Liver (tissue), 9 donors: ENCODE results near the gene UBE2F. TPM values are rescaled to one million over a fixed set of nuclear protein-coding genes. Genes with fewer than 3 reads are reported as not detected.

Experiments
- DNase-seq: peaks from one replicate; pipeline ENCODE4 v3.0.0-alpha.2; 2017; ENCODE audit warnings: low spot score
- H3K27ac ChIP-seq, 2 donors: one replicate each; pipeline ENCODE4 v1.7.0; 2013; ENCODE audit warnings: inconsistent platforms in 2 of 2, low read length in 2 of 2, control low read depth in 1 of 2, low read depth in 1 of 2, mild to moderate bottlenecking in 1 of 2
- H3K27me3 ChIP-seq, 4 donors: one replicate each; pipeline versions ENCODE4 v1.6.1 to v1.7.0; 2013; ENCODE audit warnings: low read length in 3 of 4, inconsistent platforms in 1 of 4, mild to moderate bottlenecking in 1 of 4, moderate library complexity in 1 of 4; ENCODE audit not compliant: control insufficient read depth in 4 of 4, insufficient read depth in 4 of 4
- H3K36me3 ChIP-seq, 4 donors: one replicate each; pipeline versions ENCODE4 v1.6.1 to v1.7.0; 2013; ENCODE audit warnings: low read length in 3 of 4, mild to moderate bottlenecking in 3 of 4, low read depth in 1 of 4, moderate library complexity in 1 of 4; ENCODE audit not compliant: control insufficient read depth in 4 of 4, insufficient read depth in 3 of 4
- H3K4me1 ChIP-seq, 4 donors: one replicate each; pipeline versions ENCODE4 v1.6.1 to v1.7.0; 2013; ENCODE audit warnings: low read length in 3 of 4, mild to moderate bottlenecking in 3 of 4, moderate library complexity in 1 of 4; ENCODE audit not compliant: control insufficient read depth in 4 of 4, insufficient read depth in 4 of 4
- H3K4me3 ChIP-seq, 3 donors: one replicate each; pipeline versions ENCODE4 v1.6.1 to v1.7.0; 2013; ENCODE audit warnings: low read length in 3 of 3, control low read depth in 1 of 3, low read depth in 1 of 3, mild to moderate bottlenecking in 1 of 3
- H3K9ac ChIP-seq, 2 donors: one replicate each; pipeline ENCODE4 v1.7.0; 2013; ENCODE audit warnings: low read length in 2 of 2, mild to moderate bottlenecking in 2 of 2, moderate library complexity in 2 of 2, control low read depth in 1 of 2, low read depth in 1 of 2
- H3K9me3 ChIP-seq, 4 donors: one replicate each; pipeline versions ENCODE4 v1.6.1 to v1.7.0; 2013; ENCODE audit warnings: low read length in 3 of 4; ENCODE audit not compliant: control insufficient read depth in 4 of 4
- EGR1 ChIP-seq, 2 donors: IDR thresholded peaks; 2 replicates each; pipeline ENCODE4 v1.6.1; 2016 to 2018; ENCODE audit warnings: antibody characterized with exemption in 2 of 2, low read depth in 2 of 2
- FOXA1 ChIP-seq: IDR thresholded peaks from 2 replicates; pipeline ENCODE4 v1.6.1; 2016; ENCODE audit warnings: antibody characterized with exemption
- FOXA2 ChIP-seq: IDR thresholded peaks from 2 replicates; pipeline ENCODE4 v1.6.1; 2016; ENCODE audit warnings: antibody characterized with exemption
- GABPA ChIP-seq, 2 donors: IDR thresholded peaks in 1 of 2; conservative IDR thresholded peaks in 1 of 2; 2 replicates each; pipeline ENCODE4 v1.6.1; 2016; ENCODE audit warnings: antibody characterized with exemption in 2 of 2, mild to moderate bottlenecking in 1 of 2, moderate library complexity in 1 of 2
- HNF4A ChIP-seq, 2 donors: conservative IDR thresholded peaks; 2 replicates each; pipeline ENCODE4 v1.6.1; 2016; ENCODE audit warnings: antibody characterized with exemption in 2 of 2, mild to moderate bottlenecking in 2 of 2
- HNF4G ChIP-seq: IDR thresholded peaks from 2 replicates; pipeline ENCODE4 v1.6.1; 2016; ENCODE audit warnings: antibody characterized with exemption
- JUND ChIP-seq, 2 donors: IDR thresholded peaks; 2 replicates each; pipeline ENCODE4 v1.6.1; 2016; ENCODE audit warnings: antibody characterized with exemption in 2 of 2
- NR2F2 ChIP-seq: IDR thresholded peaks from 2 replicates; pipeline ENCODE4 v1.6.1; 2016; ENCODE audit warnings: antibody characterized with exemption
- RAD21 ChIP-seq, 2 donors: IDR thresholded peaks; 2 replicates each; pipeline ENCODE4 v1.6.1; 2016; ENCODE audit warnings: antibody characterized with exemption in 2 of 2, mild to moderate bottlenecking in 2 of 2
- RXRA ChIP-seq, 2 donors: IDR thresholded peaks; 2 replicates each; pipeline ENCODE4 v1.6.1; 2017 to 2018; ENCODE audit warnings: antibody characterized with exemption in 2 of 2, mild to moderate bottlenecking in 1 of 2
- SP1 ChIP-seq: IDR thresholded peaks from 2 replicates; pipeline ENCODE4 v1.6.1; 2018; ENCODE audit warnings: antibody characterized with exemption, mild to moderate bottlenecking
- TAF1 ChIP-seq: conservative IDR thresholded peaks from 2 replicates; pipeline ENCODE4 v1.6.1; 2016; ENCODE audit warnings: antibody characterized with exemption, mild to moderate bottlenecking
- YY1 ChIP-seq: IDR thresholded peaks from 2 replicates; pipeline ENCODE4 v1.6.1; 2016; ENCODE audit warnings: antibody characterized with exemption, mild to moderate bottlenecking
- WGBS: extraction: QIAGEN DNeasy Blood & Tissue Kit; methylation state at CpG from one replicate; pipeline ENCODE4 v1.1.7; 2013; 5-methylcytosine and 5-hydroxymethylcytosine counted together
- polyA plus RNA-seq, 2 donors: library from polyadenylated mRNA; stranded (reverse) in 1 of 2; unstranded in 1 of 2; fragments of 200-250 nt in 1 of 2; fragments of >200 nt in 1 of 2; fragmentation: Nextera tagmentation in 1 of 2; extraction: Ambion mirVana in 1 of 2; gene quantifications; one replicate each; pipeline versions ENCODE4 v1.2.1 to v1.2.3, GENCODE V29; 2013 to 2015
- total RNA-seq, 2 donors: library from RNA; depleted of rRNA; stranded (reverse); fragments of >200 nt; gene quantifications; one replicate each; pipeline ENCODE4 v1.2.3, GENCODE V29; 2014
- TF ChIP-seq, protein P1 (sequence below): IDR thresholded peaks from 2 replicates; pipeline ENCODE4 v1.6.1; 2016; ENCODE audit warnings: antibody characterized with exemption
- TF ChIP-seq, protein P2 (sequence below): IDR thresholded peaks from 2 replicates; pipeline ENCODE4 v1.6.1; 2016; ENCODE audit warnings: antibody characterized with exemption
- TF ChIP-seq, protein P3 (sequence below): IDR thresholded peaks from 2 replicates; pipeline ENCODE4 v1.6.1; 2016; ENCODE audit warnings: antibody characterized with exemption
- TF ChIP-seq, protein P4 (sequence below): IDR thresholded peaks from 2 replicates; pipeline ENCODE4 v1.6.1; 2016; ENCODE audit warnings: antibody characterized with exemption, mild to moderate bottlenecking
- TF ChIP-seq, protein P5 (sequence below): fragments of 150-350 bp; IDR thresholded peaks from 2 replicates; pipeline ENCODE4 v1.5.1; 2017; ENCODE audit warnings: improper control_type of control experiment, low read depth, low read length; ENCODE audit not compliant: missing input control
- donor health status: healthy.
- donor health status: healthy.
- donor health status: healthy.
- donor health status: healthy.
- donor health status: healthy.

The UBE2F gene
- total and polyA plus RNA-seq, 4 donors, result 30.5 to 55.3 (median 32.1) TPM

DNA sequence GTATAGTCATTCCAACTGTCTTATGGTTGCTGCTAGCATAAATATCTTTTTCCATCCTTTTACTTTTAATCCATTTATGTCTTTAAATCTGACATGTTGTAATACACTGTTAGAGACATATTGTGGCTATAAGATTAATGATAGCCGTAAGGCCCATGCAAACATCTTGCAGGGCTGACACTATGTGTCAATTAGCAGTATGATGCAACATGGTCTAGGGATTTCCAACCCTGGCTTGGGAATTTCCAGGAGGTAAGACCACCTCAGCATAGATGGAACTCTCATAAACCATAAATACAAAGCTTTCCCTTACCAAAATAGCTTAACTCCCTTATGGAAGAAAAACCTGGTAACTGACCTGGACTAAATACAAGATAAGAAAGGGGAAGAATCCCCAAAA lies 110.5 kb downstream of the UBE2F start:
- Histone ChIP-seq H3K36me3 (peaks cover 6 to 27% (median 19%) of the 10 kb centered on the region in 4 donors), H3K9me3 (peaks cover 0 to 7% (median 3%) of the 10 kb centered on the region in 4 donors), H3K4me3 (no peak overlapping the region), H3K27ac (peak overlapping the region; percentile 3 to 9), H3K27me3 (no peaks in the 10 kb centered on the region), H3K4me1 (peaks cover 0 to 31% (median 10%) of the 10 kb centered on the region in 4 donors), H3K9ac (no peak overlapping the region)
- peak in 1 of 2 donors; percentile 9 for TF ChIP-seq HNF4A (conservative IDR thresholded peaks at IDR 0.05)
- no peak for TF ChIP-seq RAD21 (IDR thresholded peaks at IDR 0.05)
- WGBS, result 56% methylated on average over 1 of the region's 1 CpG
- no peak for DNase-seq

DNA sequence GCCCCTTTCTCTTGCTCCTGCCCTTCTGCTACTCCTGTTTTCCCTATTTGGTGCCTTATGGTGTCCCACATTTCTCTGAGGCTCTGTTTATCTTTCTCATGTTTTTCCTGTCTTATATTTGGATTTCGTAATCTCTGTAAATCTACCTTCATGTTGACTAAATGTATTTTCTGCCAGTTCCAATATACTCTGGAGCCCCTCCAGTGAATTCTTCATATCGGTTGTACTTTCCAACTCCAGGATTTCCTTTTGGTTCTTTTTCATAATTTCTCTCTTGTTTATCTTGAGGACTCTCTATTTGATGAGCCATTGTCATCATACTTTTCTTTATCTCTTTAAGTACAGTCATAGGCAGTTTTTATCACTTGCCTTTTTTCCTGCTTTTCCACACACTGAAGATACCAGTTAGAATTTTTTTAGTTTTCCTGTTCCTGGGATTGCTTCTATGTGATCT lies 113.1 kb downstream of the UBE2F start:
- no peaks in the 10 kb centered on the region for H3K27me3 ChIP-seq
- H3K9me3 ChIP-seq, result peaks cover 0 to 5% (median 0%) of the 10 kb centered on the region in 4 donors
- TF ChIP-seq HNF4G (no peak), SP1 (peak; percentile 68), HNF4A (conservative IDR thresholded peaks at IDR 0.05) (peak; percentile 78), RXRA (IDR thresholded peaks at IDR 0.05) (peak; percentile 60 to 80), FOXA1 (peak; percentile 94), TAF1 (no peak), RAD21 (IDR thresholded peaks at IDR 0.05) (peak; percentile 52 to 54), FOXA2 (peak; percentile 98), JUND (IDR thresholded peaks at IDR 0.05) (peak; percentile 61 to 68), YY1 (peak; percentile 91), EGR1 (IDR thresholded peaks at IDR 0.05; ENCODE audit: low read depth in 2 of 2) (peak in 1 of 2 donors; percentile 85), GABPA (IDR thresholded peaks at IDR 0.05 in 1 of 2, conservative IDR thresholded peaks at IDR 0.05 in 1 of 2) (peak; percentile 12 to 50), NR2F2 (no peak)
- TF ChIP-seq, protein P1, sequence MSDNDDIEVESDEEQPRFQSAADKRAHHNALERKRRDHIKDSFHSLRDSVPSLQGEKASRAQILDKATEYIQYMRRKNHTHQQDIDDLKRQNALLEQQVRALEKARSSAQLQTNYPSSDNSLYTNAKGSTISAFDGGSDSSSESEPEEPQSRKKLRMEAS, result peak; percentile 84
- TF ChIP-seq, protein P2, sequence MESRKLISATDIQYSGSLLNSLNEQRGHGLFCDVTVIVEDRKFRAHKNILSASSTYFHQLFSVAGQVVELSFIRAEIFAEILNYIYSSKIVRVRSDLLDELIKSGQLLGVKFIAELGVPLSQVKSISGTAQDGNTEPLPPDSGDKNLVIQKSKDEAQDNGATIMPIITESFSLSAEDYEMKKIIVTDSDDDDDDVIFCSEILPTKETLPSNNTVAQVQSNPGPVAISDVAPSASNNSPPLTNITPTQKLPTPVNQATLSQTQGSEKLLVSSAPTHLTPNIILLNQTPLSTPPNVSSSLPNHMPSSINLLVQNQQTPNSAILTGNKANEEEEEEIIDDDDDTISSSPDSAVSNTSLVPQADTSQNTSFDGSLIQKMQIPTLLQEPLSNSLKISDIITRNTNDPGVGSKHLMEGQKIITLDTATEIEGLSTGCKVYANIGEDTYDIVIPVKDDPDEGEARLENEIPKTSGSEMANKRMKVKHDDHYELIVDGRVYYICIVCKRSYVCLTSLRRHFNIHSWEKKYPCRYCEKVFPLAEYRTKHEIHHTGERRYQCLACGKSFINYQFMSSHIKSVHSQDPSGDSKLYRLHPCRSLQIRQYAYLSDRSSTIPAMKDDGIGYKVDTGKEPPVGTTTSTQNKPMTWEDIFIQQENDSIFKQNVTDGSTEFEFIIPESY, result peak; percentile 69
- TF ChIP-seq, protein P3, sequence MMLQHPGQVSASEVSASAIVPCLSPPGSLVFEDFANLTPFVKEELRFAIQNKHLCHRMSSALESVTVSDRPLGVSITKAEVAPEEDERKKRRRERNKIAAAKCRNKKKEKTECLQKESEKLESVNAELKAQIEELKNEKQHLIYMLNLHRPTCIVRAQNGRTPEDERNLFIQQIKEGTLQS, result peak; percentile 24
- TF ChIP-seq, protein P4, sequence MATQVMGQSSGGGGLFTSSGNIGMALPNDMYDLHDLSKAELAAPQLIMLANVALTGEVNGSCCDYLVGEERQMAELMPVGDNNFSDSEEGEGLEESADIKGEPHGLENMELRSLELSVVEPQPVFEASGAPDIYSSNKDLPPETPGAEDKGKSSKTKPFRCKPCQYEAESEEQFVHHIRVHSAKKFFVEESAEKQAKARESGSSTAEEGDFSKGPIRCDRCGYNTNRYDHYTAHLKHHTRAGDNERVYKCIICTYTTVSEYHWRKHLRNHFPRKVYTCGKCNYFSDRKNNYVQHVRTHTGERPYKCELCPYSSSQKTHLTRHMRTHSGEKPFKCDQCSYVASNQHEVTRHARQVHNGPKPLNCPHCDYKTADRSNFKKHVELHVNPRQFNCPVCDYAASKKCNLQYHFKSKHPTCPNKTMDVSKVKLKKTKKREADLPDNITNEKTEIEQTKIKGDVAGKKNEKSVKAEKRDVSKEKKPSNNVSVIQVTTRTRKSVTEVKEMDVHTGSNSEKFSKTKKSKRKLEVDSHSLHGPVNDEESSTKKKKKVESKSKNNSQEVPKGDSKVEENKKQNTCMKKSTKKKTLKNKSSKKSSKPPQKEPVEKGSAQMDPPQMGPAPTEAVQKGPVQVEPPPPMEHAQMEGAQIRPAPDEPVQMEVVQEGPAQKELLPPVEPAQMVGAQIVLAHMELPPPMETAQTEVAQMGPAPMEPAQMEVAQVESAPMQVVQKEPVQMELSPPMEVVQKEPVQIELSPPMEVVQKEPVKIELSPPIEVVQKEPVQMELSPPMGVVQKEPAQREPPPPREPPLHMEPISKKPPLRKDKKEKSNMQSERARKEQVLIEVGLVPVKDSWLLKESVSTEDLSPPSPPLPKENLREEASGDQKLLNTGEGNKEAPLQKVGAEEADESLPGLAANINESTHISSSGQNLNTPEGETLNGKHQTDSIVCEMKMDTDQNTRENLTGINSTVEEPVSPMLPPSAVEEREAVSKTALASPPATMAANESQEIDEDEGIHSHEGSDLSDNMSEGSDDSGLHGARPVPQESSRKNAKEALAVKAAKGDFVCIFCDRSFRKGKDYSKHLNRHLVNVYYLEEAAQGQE, result peak; percentile 65
- TF ChIP-seq, protein P5, sequence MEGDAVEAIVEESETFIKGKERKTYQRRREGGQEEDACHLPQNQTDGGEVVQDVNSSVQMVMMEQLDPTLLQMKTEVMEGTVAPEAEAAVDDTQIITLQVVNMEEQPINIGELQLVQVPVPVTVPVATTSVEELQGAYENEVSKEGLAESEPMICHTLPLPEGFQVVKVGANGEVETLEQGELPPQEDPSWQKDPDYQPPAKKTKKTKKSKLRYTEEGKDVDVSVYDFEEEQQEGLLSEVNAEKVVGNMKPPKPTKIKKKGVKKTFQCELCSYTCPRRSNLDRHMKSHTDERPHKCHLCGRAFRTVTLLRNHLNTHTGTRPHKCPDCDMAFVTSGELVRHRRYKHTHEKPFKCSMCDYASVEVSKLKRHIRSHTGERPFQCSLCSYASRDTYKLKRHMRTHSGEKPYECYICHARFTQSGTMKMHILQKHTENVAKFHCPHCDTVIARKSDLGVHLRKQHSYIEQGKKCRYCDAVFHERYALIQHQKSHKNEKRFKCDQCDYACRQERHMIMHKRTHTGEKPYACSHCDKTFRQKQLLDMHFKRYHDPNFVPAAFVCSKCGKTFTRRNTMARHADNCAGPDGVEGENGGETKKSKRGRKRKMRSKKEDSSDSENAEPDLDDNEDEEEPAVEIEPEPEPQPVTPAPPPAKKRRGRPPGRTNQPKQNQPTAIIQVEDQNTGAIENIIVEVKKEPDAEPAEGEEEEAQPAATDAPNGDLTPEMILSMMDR, result no peak
- peak overlapping the region in 1 of 3 donors; percentile 57 for H3K4me3 ChIP-seq
- DNase-seq, result no peak
- peaks cover 0 to 31% (median 10%) of the 10 kb centered on the region in 4 donors for H3K4me1 ChIP-seq
- peak overlapping the region in 1 of 2 donors; percentile 8 for H3K9ac ChIP-seq
- H3K36me3 ChIP-seq, result peaks cover 11 to 31% (median 24%) of the 10 kb centered on the region in 4 donors
- H3K27ac ChIP-seq, result peak overlapping the region; percentile 57 to 84
- 31% methylated on average over 2 of the region's 2 CpGs for WGBS
